ENCODE measurements around the gene SPTB.

The SPTB gene

GRCh38 chr14:64769096-64770020, 110.3 kb downstream of the SPTB start:
- no peak for TF ChIP-seq TAF1 (IDR thresholded peaks at IDR 0.05; ENCODE audit: low read depth, low read length)
- FAIRE-seq = no peak

GRCh38 chr14:64768401-64769095, 111.2 kb downstream of the SPTB start:
- DNase-seq (ENCODE audit: insufficient read length, low spot score) (no peak), FAIRE-seq (no peak)
- TF ChIP-seq POLR2A (IDR thresholded peaks at IDR 0.05; ENCODE audit: low read depth, low read length) = no peak
- no peak for TF ChIP-seq SPI1 (IDR thresholded peaks at IDR 0.05; ENCODE audit: low read depth, low read length)
- TF ChIP-seq TAF1 (IDR thresholded peaks at IDR 0.05; ENCODE audit: low read depth, low read length) = no peak
- no peak for TF ChIP-seq PAX5 (IDR thresholded peaks at IDR 0.05; ENCODE audit: insufficient read depth, low read length, severe bottlenecking)
- TF ChIP-seq POLR2AphosphoS5 (IDR thresholded peaks at IDR 0.05; ENCODE audit: low read depth, low read length) = no peak

More at GRCh38 chr14:64769096-64770020, 110.3 kb downstream of the SPTB start:
- DNase-seq (ENCODE audit: insufficient read length, low spot score) = no peak

GRCh38 chr14:64767215-64767964, 112.3 kb downstream of the SPTB start:
- FAIRE-seq (no peak), DNase-seq (ENCODE audit: insufficient read length, low spot score) (no peak)
- TF ChIP-seq PAX5 (IDR thresholded peaks at IDR 0.05; ENCODE audit: insufficient read depth, low read length, severe bottlenecking) (no peak), SPI1 (IDR thresholded peaks at IDR 0.05; ENCODE audit: low read depth, low read length) (no peak), POLR2AphosphoS5 (IDR thresholded peaks at IDR 0.05; ENCODE audit: low read depth, low read length) (no peak), TAF1 (IDR thresholded peaks at IDR 0.05; ENCODE audit: low read depth, low read length) (no peak), POLR2A (IDR thresholded peaks at IDR 0.05; ENCODE audit: low read depth, low read length) (no peak), POU2F2 (IDR thresholded peaks at IDR 0.05; ENCODE audit: low read depth, low read length) (no peak)

- no peak for TF ChIP-seq TAF1 (IDR thresholded peaks at IDR 0.05; ENCODE audit: low read depth, low read length)
- TF ChIP-seq SPI1 (IDR thresholded peaks at IDR 0.05; ENCODE audit: low read depth, low read length) = no peak
- no peak for TF ChIP-seq PAX5 (IDR thresholded peaks at IDR 0.05; ENCODE audit: insufficient read depth, low read length, severe bottlenecking)
- TF ChIP-seq POLR2AphosphoS5 (IDR thresholded peaks at IDR 0.05; ENCODE audit: low read depth, low read length) = no peak
- TF ChIP-seq POLR2A (IDR thresholded peaks at IDR 0.05; ENCODE audit: low read depth, low read length) = no peak
- TF ChIP-seq POU2F2 (IDR thresholded peaks at IDR 0.05; ENCODE audit: low read depth, low read length) = no peak
- DNase-seq (ENCODE audit: insufficient read length, low spot score) (no peak), FAIRE-seq (no peak)
Observed at GRCh38 chr14:64766430-64767151, 113.1 kb downstream of the SPTB start.

- no peak for DNase-seq (ENCODE audit: insufficient read length, low spot score)
- TF ChIP-seq POU2F2 (IDR thresholded peaks at IDR 0.05; ENCODE audit: low read depth, low read length) (no peak), POLR2A (IDR thresholded peaks at IDR 0.05; ENCODE audit: low read depth, low read length) (no peak), SPI1 (IDR thresholded peaks at IDR 0.05; ENCODE audit: low read depth, low read length) (no peak)
- FAIRE-seq = peak; percentile 67
Observed at GRCh38 chr14:64765740-64766302, 113.9 kb downstream of the SPTB start.

GRCh38 chr14:64764641-64765520, 114.8 kb downstream of the SPTB start:
- FAIRE-seq = peak; percentile 55

GRCh38 chr14:64763801-64764621, 115.7 kb downstream of the SPTB start:
- FAIRE-seq (peak; percentile 78), DNase-seq (ENCODE audit: insufficient read length, low spot score) (no peak)
- TF ChIP-seq SPI1 (IDR thresholded peaks at IDR 0.05; ENCODE audit: low read depth, low read length) (no peak), POU2F2 (IDR thresholded peaks at IDR 0.05; ENCODE audit: low read depth, low read length) (no peak), POLR2A (IDR thresholded peaks at IDR 0.05; ENCODE audit: low read depth, low read length) (no peak), TAF1 (IDR thresholded peaks at IDR 0.05; ENCODE audit: low read depth, low read length) (no peak)

More at GRCh38 chr14:64764641-64765520, 114.8 kb downstream of the SPTB start:
- TF ChIP-seq PAX5 (IDR thresholded peaks at IDR 0.05; ENCODE audit: insufficient read depth, low read length, severe bottlenecking) (no peak), SPI1 (IDR thresholded peaks at IDR 0.05; ENCODE audit: low read depth, low read length) (no peak), TAF1 (IDR thresholded peaks at IDR 0.05; ENCODE audit: low read depth, low read length) (no peak), POLR2A (IDR thresholded peaks at IDR 0.05; ENCODE audit: low read depth, low read length) (no peak), POLR2AphosphoS5 (IDR thresholded peaks at IDR 0.05; ENCODE audit: low read depth, low read length) (no peak), POU2F2 (IDR thresholded peaks at IDR 0.05; ENCODE audit: low read depth, low read length) (no peak)
- peak; percentile 88 for DNase-seq (ENCODE audit: insufficient read length, low spot score)
